Measurements from ENCODE around the gene MACROD2.
"Not testable (repeated sequence)": the region's sequence is repeated elsewhere in the genome, so short reads cannot be mapped to it uniquely, and the experiment has no call there.

MACROD2 gene

DNA sequence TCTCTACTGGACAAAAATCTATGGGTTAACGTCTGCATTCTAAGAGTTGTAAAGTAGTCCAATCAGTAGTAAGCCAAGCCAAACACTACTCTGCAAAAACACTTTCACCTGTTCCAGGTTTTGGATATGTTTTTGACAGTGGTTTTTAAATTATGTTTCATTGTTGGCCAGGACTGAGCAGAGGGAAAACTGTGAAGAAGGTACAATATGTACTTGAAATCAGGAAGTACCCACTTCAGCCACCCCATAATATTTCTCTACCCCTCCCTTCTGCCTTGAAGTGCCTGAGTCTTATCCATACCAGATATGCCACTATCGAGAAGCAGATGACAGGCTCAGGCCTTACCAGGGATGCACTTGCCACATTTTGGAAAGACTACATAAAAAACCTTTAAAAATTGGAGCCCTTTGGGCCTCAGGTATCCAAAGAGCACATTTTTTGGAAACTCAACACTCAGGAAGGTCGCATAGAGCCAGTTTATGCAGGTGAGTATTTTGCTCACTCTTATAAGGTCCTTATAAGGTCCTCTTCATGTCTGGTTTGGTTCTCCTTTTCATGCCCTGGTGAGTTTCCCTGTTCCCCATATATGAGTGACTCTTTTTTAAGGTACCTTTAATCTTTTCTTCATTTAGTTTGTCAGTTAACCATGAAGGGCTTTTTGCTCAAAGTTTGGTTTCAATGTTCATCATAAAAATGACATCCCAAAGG, 1201.4 kb downstream of the MACROD2 start:
- CTCF ChIA-PET = no interaction called here
- TF ChIP-seq CTCF (IDR thresholded peaks at IDR 0.05; ENCODE audit: control extremely low read depth, extremely low read depth, low read depth, missing control alignments) = no peak
- peak; percentile 15 for DNase-seq (ENCODE audit: extremely low spot score)
- POLR2A ChIA-PET = no interaction called here

GRCh38 chr20:15198017-15198416, 1202.7 kb downstream of the MACROD2 start:
- CTCF ChIA-PET; POLR2A ChIA-PET; DNase-seq (ENCODE audit: extremely low spot score): not testable (repeated sequence)

- TF ChIP-seq CTCF (IDR thresholded peaks at IDR 0.05; ENCODE audit: control extremely low read depth, extremely low read depth, low read depth, missing control alignments) = no peak
- CTCF ChIA-PET = no interaction called here
- POLR2A ChIA-PET = no interaction called here
- peak; percentile 14 for DNase-seq (ENCODE audit: extremely low spot score)
Measured at GRCh38 chr20:15199698-15200097, 1204.4 kb downstream of the MACROD2 start.

- ChIA-PET CTCF (no interaction called here), POLR2A (no interaction called here)
Measured at GRCh38 chr20:15200147-15200565, 1204.8 kb downstream of the MACROD2 start.

GRCh38 chr20:15201602-15202001, 1206.3 kb downstream of the MACROD2 start:
- TF ChIP-seq CTCF (IDR thresholded peaks at IDR 0.05; ENCODE audit: control extremely low read depth, extremely low read depth, low read depth, missing control alignments) = no peak
- ChIA-PET CTCF (no interaction called here), POLR2A (no interaction called here)
- DNase-seq (ENCODE audit: extremely low spot score) = no peak

More at GRCh38 chr20:15200147-15200565, 1204.8 kb downstream of the MACROD2 start:
- peak; percentile 27 for DNase-seq (ENCODE audit: extremely low spot score)
- no peak for TF ChIP-seq CTCF (IDR thresholded peaks at IDR 0.05; ENCODE audit: control extremely low read depth, extremely low read depth, low read depth, missing control alignments)

DNA sequence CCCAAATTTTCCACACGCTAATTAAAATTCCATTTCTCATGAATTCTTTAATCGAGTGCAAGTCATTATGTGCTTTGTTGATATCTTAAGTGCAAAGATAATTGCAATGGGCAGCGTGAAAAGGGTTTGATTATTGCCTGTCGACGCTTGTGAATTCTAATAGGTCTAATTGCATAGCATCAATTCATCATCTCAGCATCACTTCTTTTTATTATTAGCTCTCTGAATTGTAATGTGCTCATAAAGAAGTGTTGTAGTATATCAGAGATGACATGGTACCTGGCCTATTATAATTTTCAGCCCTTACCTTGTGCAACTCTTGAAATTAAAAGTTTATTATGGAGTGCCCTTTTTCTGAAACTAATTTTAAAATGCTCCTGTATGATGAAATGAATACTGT, 1208.9 kb downstream of the MACROD2 start:
- DNase-seq (ENCODE audit: extremely low spot score) = no peak
- POLR2A ChIA-PET = no interaction called here

More for the DNA sequence above, 1208.9 kb downstream of the MACROD2 start:
- CTCF ChIA-PET = no interaction called here
- TF ChIP-seq CTCF (IDR thresholded peaks at IDR 0.05; ENCODE audit: control extremely low read depth, extremely low read depth, low read depth, missing control alignments) = no peak
